CD14-positive monocyte (primary cell): ENCODE data around the gene ARHGDIB. TPM values are rescaled to one million over a fixed set of nuclear protein-coding genes. Genes with fewer than 3 reads are reported as not detected.

Experiments used
- DNase-seq, 3 donors: peaks; one replicate each; pipeline ENCODE4 v3.0.0-alpha.2; 2011 to 2022
- H2AFZ ChIP-seq: 2 replicates; pipeline ENCODE4 v1.6.0; 2012; ENCODE audit warnings: mild to moderate bottlenecking, low read depth, low read length, inconsistent platforms; ENCODE audit not compliant: insufficient read depth, poor library complexity, severe bottlenecking
- H3K27ac ChIP-seq, 2 donors: 1 replicate in 1 of 2; 2 replicates in 1 of 2; pipeline ENCODE4 v1.5.1; 2012 to 2013; ENCODE audit warnings: low read length in 2 of 2, control low read depth in 1 of 2, inconsistent platforms in 1 of 2, low read depth in 1 of 2, mild to moderate bottlenecking in 1 of 2
- H3K27me3 ChIP-seq, 2 donors: one replicate each; pipeline versions ENCODE4 v1.6.0 to v1.6.1; 2011 to 2013; ENCODE audit warnings: low read length in 2 of 2; ENCODE audit not compliant: control insufficient read depth in 2 of 2, insufficient read depth in 2 of 2
- H3K36me3 ChIP-seq, 2 donors: replicated peaks in 1 of 2; 1 replicate in 1 of 2; 2 replicates in 1 of 2; pipeline versions ENCODE4 v1.5.1 to v1.6.1; 2012 to 2013; ENCODE audit warnings: low read length in 2 of 2, control low read depth in 1 of 2, inconsistent platforms in 1 of 2, mild to moderate bottlenecking in 1 of 2; ENCODE audit not compliant: insufficient read depth in 2 of 2, control insufficient read depth in 1 of 2
- H3K4me1 ChIP-seq, 2 donors: 1 replicate in 1 of 2; 2 replicates in 1 of 2; pipeline versions ENCODE4 v1.5.1 to v1.6.1; 2012 to 2013; ENCODE audit warnings: low read length in 2 of 2, control low read depth in 1 of 2, inconsistent platforms in 1 of 2, mild to moderate bottlenecking in 1 of 2, moderate library complexity in 1 of 2; ENCODE audit not compliant: insufficient read depth in 2 of 2, control insufficient read depth in 1 of 2
- H3K4me2 ChIP-seq: replicated peaks from 2 replicates; pipeline ENCODE3; 2012; ENCODE audit warnings: low read length, moderate library complexity, mild to moderate bottlenecking; ENCODE audit not compliant: poor library complexity, severe bottlenecking; ENCODE audit errors: extremely low read depth
- H3K4me3 ChIP-seq, 3 experiments: fragments of 200-600 bp in 1 of 3; sonication (generic) in 1 of 3; replicated peaks in 1 of 3; 1 replicate in 2 of 3; 2 replicates in 1 of 3; pipeline ENCODE4 v1.5.1; 2011 to 2013; ENCODE audit warnings: low read length in 3 of 3, mild to moderate bottlenecking in 3 of 3, control low read depth in 2 of 3, low read depth in 2 of 3, inconsistent platforms in 1 of 3, moderate library complexity in 1 of 3
- H3K79me2 ChIP-seq: 2 replicates; pipeline ENCODE4 v1.6.0; 2012; ENCODE audit warnings: mild to moderate bottlenecking, control low read depth, inconsistent platforms, low read length, moderate library complexity; ENCODE audit not compliant: insufficient read depth
- H3K9ac ChIP-seq: 2 replicates; pipeline ENCODE4 v1.6.0; 2017; ENCODE audit warnings: low read length, mild to moderate bottlenecking; ENCODE audit not compliant: insufficient read depth, poor library complexity, severe bottlenecking
- H3K9me3 ChIP-seq, 2 donors: replicated peaks in 1 of 2; 1 replicate in 1 of 2; 2 replicates in 1 of 2; pipeline versions ENCODE4 v1.5.1 to v1.6.1; 2012 to 2013; ENCODE audit warnings: low read length in 2 of 2, control low read depth in 1 of 2; ENCODE audit not compliant: control insufficient read depth in 1 of 2, insufficient read depth in 1 of 2
- H4K20me1 ChIP-seq: 2 replicates; pipeline ENCODE4 v1.6.0; 2012; ENCODE audit warnings: mild to moderate bottlenecking, low read length, control low read depth, moderate library complexity; ENCODE audit not compliant: insufficient read depth
- H3K27ac Mint-ChIP-seq, 7 donors: one replicate each; pipeline ENCODE4 v1.8.0; 2020; ENCODE audit warnings: mild to moderate bottlenecking in 7 of 7, mixed read lengths in 7 of 7, moderate library complexity in 6 of 7, inconsistent platforms in 2 of 7
- H3K27me3 Mint-ChIP-seq, 3 donors: one replicate each; pipeline ENCODE4 v1.8.0; 2021 to 2022; ENCODE audit warnings: low read depth in 3 of 3, mild to moderate bottlenecking in 3 of 3, mixed read lengths in 3 of 3, moderate library complexity in 3 of 3, inconsistent platforms in 1 of 3
- H3K36me3 Mint-ChIP-seq, 2 donors: one replicate each; pipeline ENCODE4 v1.8.0; 2020; ENCODE audit warnings: mixed read lengths in 2 of 2, inconsistent platforms in 1 of 2, mild to moderate bottlenecking in 1 of 2
- H3K4me1 Mint-ChIP-seq: one replicate; pipeline ENCODE4 v1.8.0; 2020; ENCODE audit warnings: mild to moderate bottlenecking, mixed read lengths
- H3K4me3 Mint-ChIP-seq, 2 donors: one replicate each; pipeline ENCODE4 v1.8.0; 2020; ENCODE audit warnings: mild to moderate bottlenecking in 2 of 2, mixed read lengths in 2 of 2, moderate library complexity in 1 of 2
- H3K9me3 Mint-ChIP-seq, 7 donors: one replicate each; pipeline ENCODE4 v1.8.0; 2020 to 2022; ENCODE audit warnings: mixed read lengths in 7 of 7, mild to moderate bottlenecking in 6 of 7, moderate library complexity in 6 of 7, inconsistent platforms in 2 of 7
- WGBS: methylation state at CpG from one replicate; pipeline ENCODE4 v1.1.5; 2013; ENCODE audit warnings: missing lambda C conversion rate; ENCODE audit not compliant: insufficient coverage; 5-methylcytosine and 5-hydroxymethylcytosine counted together
- intact Hi-C, 2 donors: fragments of 100-400 bp; cut with micrococcal nuclease; formaldehyde crosslinking; loops; one replicate each; pipeline versions ENCODE4 v1.15.0 to v1.15.1; 2023
- polyA plus RNA-seq, 3 donors: library from polyadenylated mRNA; depleted of rRNA in 1 of 3; unstranded in 2 of 3; stranded (reverse) in 1 of 3; fragments of 300-500 nt in 2 of 3; fragments of >200 nt in 1 of 3; fragmentation: Illumina TruSeq in 2 of 3; gene quantifications; 1 replicate in 2 of 3; 2 replicates in 1 of 3; pipeline ENCODE4 v1.2.3, GENCODE V29; 2012 to 2021
- TF ChIP-seq, protein P1 (sequence below): fragments of 200-600 bp; IDR thresholded peaks from one replicate; pipeline ENCODE4 v1.8.0; 2022; ENCODE audit warnings: antibody characterized with exemption, mild to moderate bottlenecking

ARHGDIB gene
- polyA plus RNA-seq, 3 donors, result 1,199 to 2,228 (median 1,854) TPM

DNA sequence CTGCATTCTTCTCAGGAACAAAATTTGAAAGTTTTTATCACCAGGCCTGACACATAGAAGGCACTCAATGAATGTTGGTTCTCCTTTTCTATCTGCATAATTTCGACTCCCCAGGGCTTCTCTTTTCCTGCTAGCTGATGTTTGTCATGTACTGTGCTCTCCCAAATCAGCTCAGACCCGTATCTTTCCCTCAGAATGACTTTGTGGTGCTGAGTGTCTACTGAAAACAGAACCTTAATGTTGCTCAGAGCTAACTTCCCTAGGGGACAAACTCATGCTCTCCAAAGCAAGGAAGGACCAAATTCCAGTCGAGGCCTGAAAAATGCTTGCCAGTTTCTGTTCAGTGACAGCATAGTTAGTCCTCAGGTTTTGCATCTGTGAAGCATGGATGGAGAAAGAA lies 1.9 kb downstream of the ARHGDIB start:
- Histone ChIP-seq H2AFZ (no peak overlapping the region), H3K79me2 (peaks cover 85% of the 10 kb centered on the region), H3K4me3 (peak overlapping the region; percentile 82 to 100 (median 95)), H3K4me1 (peaks cover 81 to 93% of the 10 kb centered on the region in 2 donors), H3K9me3 (no peaks in the 10 kb centered on the region), H3K4me2 (peak overlapping the region; percentile 97), H3K27ac (peak overlapping the region; percentile 88 to 96), H3K36me3 (no peaks in the 10 kb centered on the region), H3K9ac (peak overlapping the region; percentile 77), H4K20me1 (peaks cover 62% of the 10 kb centered on the region), H3K27me3 (no peaks in the 10 kb centered on the region)
- TF ChIP-seq, protein P1, sequence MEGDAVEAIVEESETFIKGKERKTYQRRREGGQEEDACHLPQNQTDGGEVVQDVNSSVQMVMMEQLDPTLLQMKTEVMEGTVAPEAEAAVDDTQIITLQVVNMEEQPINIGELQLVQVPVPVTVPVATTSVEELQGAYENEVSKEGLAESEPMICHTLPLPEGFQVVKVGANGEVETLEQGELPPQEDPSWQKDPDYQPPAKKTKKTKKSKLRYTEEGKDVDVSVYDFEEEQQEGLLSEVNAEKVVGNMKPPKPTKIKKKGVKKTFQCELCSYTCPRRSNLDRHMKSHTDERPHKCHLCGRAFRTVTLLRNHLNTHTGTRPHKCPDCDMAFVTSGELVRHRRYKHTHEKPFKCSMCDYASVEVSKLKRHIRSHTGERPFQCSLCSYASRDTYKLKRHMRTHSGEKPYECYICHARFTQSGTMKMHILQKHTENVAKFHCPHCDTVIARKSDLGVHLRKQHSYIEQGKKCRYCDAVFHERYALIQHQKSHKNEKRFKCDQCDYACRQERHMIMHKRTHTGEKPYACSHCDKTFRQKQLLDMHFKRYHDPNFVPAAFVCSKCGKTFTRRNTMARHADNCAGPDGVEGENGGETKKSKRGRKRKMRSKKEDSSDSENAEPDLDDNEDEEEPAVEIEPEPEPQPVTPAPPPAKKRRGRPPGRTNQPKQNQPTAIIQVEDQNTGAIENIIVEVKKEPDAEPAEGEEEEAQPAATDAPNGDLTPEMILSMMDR, result no peak
- H3K9me3 Mint-ChIP-seq, result peaks cover 0 to 5% (median 0%) of the 10 kb centered on the region in 7 donors
- peak; percentile 61 to 75 (median 69) for DNase-seq
- H3K27ac Mint-ChIP-seq, result peak overlapping the region; percentile 95 to 99 (median 99)
- no peaks in the 10 kb centered on the region for H3K27me3 Mint-ChIP-seq
- peaks cover 85% of the 10 kb centered on the region for H3K4me1 Mint-ChIP-seq
- WGBS, result 0% methylated on average over 1 of the region's 3 CpGs
- peaks cover 12 to 14% of the 10 kb centered on the region in 2 donors for H3K36me3 Mint-ChIP-seq
- intact Hi-C loops, result loop anchor here in 1 of 2 donors (10.0 kb wide), 2 partner anchors 395 to 745 kb away; partner anchors contain the start of gene PLBD1
- H3K4me3 Mint-ChIP-seq, result peak overlapping the region; percentile 95 to 99

DNA sequence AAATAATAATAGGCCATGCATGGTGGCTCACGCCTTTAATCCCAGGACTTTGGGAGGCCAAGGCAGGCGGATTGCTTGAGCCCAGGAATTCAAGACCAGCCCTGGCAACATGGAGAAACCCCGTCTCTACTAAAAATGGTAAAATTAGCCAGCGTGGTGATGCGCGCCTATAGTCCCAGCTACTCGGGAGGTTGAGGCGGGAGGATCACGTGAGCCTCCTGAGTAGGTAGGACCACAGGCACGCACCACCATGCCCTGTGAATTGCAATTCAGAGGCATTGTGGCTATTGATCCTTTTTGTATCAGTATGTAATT lies 2.3 kb downstream of the ARHGDIB start:
- Mint-ChIP-seq H3K4me1 (peaks cover 85% of the 10 kb centered on the region), H3K36me3 (peaks cover 14 to 15% of the 10 kb centered on the region in 2 donors), H3K27ac (peak overlapping the region; percentile 95 to 99 (median 99)), H3K4me3 (peak overlapping the region; percentile 95 to 99), H3K27me3 (no peaks in the 10 kb centered on the region), H3K9me3 (peaks cover 0 to 5% (median 0%) of the 10 kb centered on the region in 7 donors)
- WGBS, result 38% methylated on average over 4 of the region's 10 CpGs
- TF ChIP-seq, protein P1, result no peak
- H3K9ac ChIP-seq, result peak overlapping the region; percentile 77
- peaks cover 65% of the 10 kb centered on the region for H4K20me1 ChIP-seq
- intact Hi-C loops, result loop anchor here in 1 of 2 donors (10.0 kb wide), 2 partner anchors 394 to 746 kb away; partner anchors contain the start of gene PLBD1
- H3K27me3 ChIP-seq, result no peaks in the 10 kb centered on the region
- no peaks in the 10 kb centered on the region for H3K36me3 ChIP-seq
- peak overlapping the region; percentile 82 to 100 (median 95) for H3K4me3 ChIP-seq
- no peak for DNase-seq
- H3K4me1 ChIP-seq, result peaks cover 81 to 93% of the 10 kb centered on the region in 2 donors
- peak overlapping the region; percentile 97 for H3K4me2 ChIP-seq
- no peaks in the 10 kb centered on the region for H3K9me3 ChIP-seq
- H3K79me2 ChIP-seq, result peaks cover 85% of the 10 kb centered on the region
- H3K27ac ChIP-seq, result peak overlapping the region; percentile 88 to 96
- H2AFZ ChIP-seq, result no peak overlapping the region
